ENCODE results near the gene THAP7.
"Not testable (repeated sequence)": the region's sequence is repeated elsewhere in the genome, so short reads cannot be mapped to it uniquely, and the experiment has no call there.

THAP7 gene, protein sequence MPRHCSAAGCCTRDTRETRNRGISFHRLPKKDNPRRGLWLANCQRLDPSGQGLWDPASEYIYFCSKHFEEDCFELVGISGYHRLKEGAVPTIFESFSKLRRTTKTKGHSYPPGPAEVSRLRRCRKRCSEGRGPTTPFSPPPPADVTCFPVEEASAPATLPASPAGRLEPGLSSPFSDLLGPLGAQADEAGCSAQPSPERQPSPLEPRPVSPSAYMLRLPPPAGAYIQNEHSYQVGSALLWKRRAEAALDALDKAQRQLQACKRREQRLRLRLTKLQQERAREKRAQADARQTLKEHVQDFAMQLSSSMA

GRCh38 chr22:21001601-21002325 lies at the start of gene THAP7:
TSS of gene THAP7 (minus strand) at chr22:21002118. CDS start at chr22:21001911, 207 bp downstream.
- peak within 1 kb of the TSS; percentile 96 for H3K27ac Mint-ChIP-seq

GRCh38 chr22:21051145-21051830 lies 49.4 kb upstream of the THAP7 start:
- Mint-ChIP-seq H3K9me3 (no peaks in the 10 kb centered on the region), H3K4me1 (peaks cover 24% of the 10 kb centered on the region), H3K36me3 (no peaks in the 10 kb centered on the region), H3K4me3 (no peak overlapping the region), H3K27ac (no peak overlapping the region), H3K27me3 (peaks cover 43% of the 10 kb centered on the region)
- CTCF ChIA-PET: no interaction called here
- no peak for DNase-seq

More at GRCh38 chr22:21001601-21002325, at the start of gene THAP7:
- H3K27me3 Mint-ChIP-seq: no peaks in the 10 kb centered on the region
- H3K9me3 Mint-ChIP-seq: no peaks in the 10 kb centered on the region
- H3K4me3 Mint-ChIP-seq: peak within 1 kb of the TSS; percentile 94
- peak; percentile 98 for DNase-seq
- H3K4me1 Mint-ChIP-seq: peaks cover 39% of the 10 kb centered on the region
- H3K36me3 Mint-ChIP-seq: peaks cover 10% of the 10 kb centered on the region
- CTCF ChIA-PET: interaction anchor here (1.0 to 2.8 kb wide), 2 partner anchors 15 to 20 kb away, joined by 4 to 8 read pairs; partner anchors contain the start of gene LZTR1

GRCh38 chr22:21048965-21049364 lies 47.0 kb upstream of the THAP7 start:
- H3K36me3 Mint-ChIP-seq, H3K4me3 Mint-ChIP-seq, H3K27ac Mint-ChIP-seq, CTCF ChIA-PET, H3K9me3 Mint-ChIP-seq, DNase-seq: not testable (repeated sequence)
- Mint-ChIP-seq H3K4me1 (peaks cover 28% of the 10 kb centered on the region), H3K27me3 (peaks cover 54% of the 10 kb centered on the region)

GRCh38 chr22:21048448-21048847 lies 46.5 kb upstream of the THAP7 start:
- H3K4me3 Mint-ChIP-seq, H3K27ac Mint-ChIP-seq, DNase-seq, H3K9me3 Mint-ChIP-seq, H3K36me3 Mint-ChIP-seq, CTCF ChIA-PET: not testable (repeated sequence)
- Mint-ChIP-seq H3K4me1 (peaks cover 33% of the 10 kb centered on the region), H3K27me3 (peaks cover 59% of the 10 kb centered on the region)

DNA sequence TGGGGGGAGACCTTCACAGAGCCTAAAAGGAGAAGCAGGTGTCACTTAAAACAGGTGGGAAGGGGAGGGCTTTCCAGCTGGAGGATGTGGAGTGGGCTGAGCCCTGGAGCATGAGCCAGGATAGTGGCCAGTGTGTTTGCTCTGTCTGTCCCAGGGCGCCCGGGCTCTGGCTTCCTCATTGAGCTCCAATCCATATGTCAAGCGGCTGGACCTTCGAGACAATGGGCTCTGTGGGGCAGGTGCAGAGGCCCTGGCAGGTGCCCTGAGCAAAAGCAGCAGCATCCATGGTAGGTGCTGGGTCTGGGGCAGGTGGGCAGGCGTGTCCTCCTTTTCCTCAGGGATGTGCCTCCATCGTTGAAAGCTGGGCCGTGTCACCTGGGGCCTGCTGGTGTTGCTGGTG lies 45.8 kb upstream of the THAP7 start:
- Mint-ChIP-seq H3K36me3 (no peaks in the 10 kb centered on the region), H3K4me3 (no peak overlapping the region), H3K9me3 (no peaks in the 10 kb centered on the region)

GRCh38 chr22:21047035-21047661 lies 45.2 kb upstream of the THAP7 start:
- Mint-ChIP-seq H3K9me3 (no peaks in the 10 kb centered on the region), H3K27me3 (peaks cover 67% of the 10 kb centered on the region), H3K4me1 (peaks cover 39% of the 10 kb centered on the region), H3K36me3 (no peaks in the 10 kb centered on the region), H3K4me3 (no peak overlapping the region), H3K27ac (no peak overlapping the region)
- CTCF ChIA-PET: no interaction called here
- peak; percentile 17 for DNase-seq

More for the DNA sequence above, 45.8 kb upstream of the THAP7 start:
- CTCF ChIA-PET: no interaction called here
- no peak for DNase-seq
- H3K4me1 Mint-ChIP-seq: peaks cover 39% of the 10 kb centered on the region
- H3K27me3 Mint-ChIP-seq: peaks cover 61% of the 10 kb centered on the region
- no peak overlapping the region for H3K27ac Mint-ChIP-seq

DNA sequence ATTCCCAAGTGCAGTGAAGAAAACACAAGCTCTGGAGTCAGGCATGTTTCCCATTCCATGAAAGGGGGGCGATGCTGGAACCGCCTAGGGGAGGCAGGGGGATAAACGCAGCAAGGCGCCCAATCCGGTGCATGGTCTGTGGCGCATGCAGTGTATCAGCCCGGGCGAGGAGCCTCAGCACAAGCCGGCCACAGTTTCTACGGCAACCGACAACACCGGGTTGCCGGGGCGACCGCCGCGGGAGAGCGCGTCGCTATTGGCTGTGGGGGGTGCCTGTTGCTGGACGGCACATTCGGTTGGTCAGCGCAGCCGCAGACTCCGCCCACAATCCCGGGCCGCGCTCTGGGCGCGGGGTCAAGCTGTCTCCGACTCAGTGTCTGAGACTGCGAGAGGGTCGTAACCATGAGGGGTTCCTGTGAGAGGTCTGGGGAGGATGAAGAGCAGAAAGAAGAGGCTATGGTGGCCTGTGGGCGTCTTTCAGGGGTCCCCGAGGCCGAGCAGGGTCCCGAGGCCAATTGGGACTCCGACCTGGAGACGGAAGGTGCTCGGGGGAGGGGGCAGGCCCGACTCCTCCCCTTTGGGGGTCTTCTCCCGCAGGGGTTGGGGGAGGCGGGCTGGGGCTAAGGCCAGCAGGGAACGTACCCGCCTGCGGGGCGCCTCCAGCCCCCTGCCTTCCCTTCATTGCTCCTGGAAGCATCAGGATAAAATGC lies 43.8 kb upstream of the THAP7 start, which contains the start of gene LRRC74B:
Gene LRRC74B (plus strand): TSS at position 362 of the 710 bp plus-strand sequence. CDS start 41 bp downstream, at position 403.
- Mint-ChIP-seq H3K27me3 (peaks cover 66% of the 10 kb centered on the region), H3K9me3 (no peaks in the 10 kb centered on the region), H3K4me1 (peaks cover 30% of the 10 kb centered on the region), H3K36me3 (no peaks in the 10 kb centered on the region), H3K27ac (peak within 1 kb of the TSS; percentile 55), H3K4me3 (peak within 1 kb of the TSS; percentile 21)
- CTCF ChIA-PET: interaction anchor here (0.6 to 1.9 kb wide), 3 partner anchors 25 to 649 kb away, joined by 3 to 4 read pairs (median 3); partner anchors contain the start of gene LZTR1
- peak; percentile 84 for DNase-seq

GRCh38 chr22:21044931-21045584 lies 43.1 kb upstream of the THAP7 start:
- no peak overlapping the region for H3K4me3 Mint-ChIP-seq
- H3K27me3 Mint-ChIP-seq: peaks cover 66% of the 10 kb centered on the region
- no peak overlapping the region for H3K27ac Mint-ChIP-seq
- H3K36me3 Mint-ChIP-seq: no peaks in the 10 kb centered on the region
- CTCF ChIA-PET: interaction anchor here (0.6 to 1.9 kb wide), 4 partner anchors 24 to 648 kb away, joined by 3 to 4 read pairs (median 3); partner anchors contain the start of genes LZTR1 and P2RX6
- H3K4me1 Mint-ChIP-seq: peaks cover 30% of the 10 kb centered on the region
- no peaks in the 10 kb centered on the region for H3K9me3 Mint-ChIP-seq
- peak; percentile 24 for DNase-seq

GRCh38 chr22:21043860-21044535 lies 42.1 kb upstream of the THAP7 start:
- Mint-ChIP-seq H3K27ac (no peak overlapping the region), H3K36me3 (no peaks in the 10 kb centered on the region), H3K4me3 (no peak overlapping the region), H3K27me3 (peaks cover 66% of the 10 kb centered on the region), H3K4me1 (peaks cover 30% of the 10 kb centered on the region), H3K9me3 (no peaks in the 10 kb centered on the region)
- DNase-seq: peak; percentile 11
- CTCF ChIA-PET: interaction anchor here (1.4 kb wide), 1 partner anchor 29 kb away, joined by 3 read pairs; the partner anchor contains the start of gene P2RX6

DNA sequence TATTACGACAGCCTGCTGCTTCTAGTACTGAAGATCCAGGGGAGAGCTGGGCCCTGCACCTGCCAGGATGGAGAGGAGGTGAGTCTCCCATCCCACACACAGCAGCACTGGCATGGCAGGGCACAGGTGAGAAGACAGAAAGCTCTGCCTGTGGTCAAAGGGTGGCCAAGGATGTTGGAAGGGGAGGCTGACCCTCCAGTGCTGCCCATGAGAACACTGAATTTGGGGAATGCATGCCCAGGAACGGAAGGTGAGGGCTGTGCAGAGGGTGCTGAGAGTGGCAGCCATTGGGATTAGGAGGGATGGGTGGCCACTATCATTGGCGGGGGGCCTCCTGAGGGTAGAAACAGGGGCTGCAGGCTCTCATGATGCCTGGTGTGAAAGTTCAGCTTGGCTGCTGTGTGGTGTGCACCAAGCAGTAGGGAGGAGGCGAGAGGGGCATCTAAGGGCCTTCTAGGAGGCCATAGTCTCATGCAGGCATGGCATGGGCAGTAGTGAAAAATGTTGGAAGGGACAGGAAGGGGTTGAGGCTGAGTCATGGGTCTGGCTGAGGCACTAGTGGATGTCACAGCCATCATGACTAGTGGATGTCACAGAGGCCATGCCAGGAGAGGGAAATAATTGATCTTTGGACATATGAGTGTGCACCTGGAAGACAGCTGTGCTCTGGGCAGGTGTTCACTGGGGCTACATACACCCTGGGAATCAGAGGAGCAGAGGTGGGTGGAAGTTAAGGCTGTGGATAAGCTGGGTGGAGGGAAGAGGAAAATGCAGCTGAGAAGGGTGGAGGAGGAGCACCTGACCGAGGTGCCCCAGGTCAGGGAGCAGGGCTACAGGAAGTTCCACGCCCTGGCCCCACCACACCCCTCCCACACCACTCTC lies 41.3 kb upstream of the THAP7 start:
- H3K27ac Mint-ChIP-seq: no peak overlapping the region
- peak; percentile 19 for DNase-seq
- H3K4me3 Mint-ChIP-seq: no peak overlapping the region
- CTCF ChIA-PET: interaction anchor here (1.0 kb wide), 1 partner anchor 22 kb away, joined by 3 read pairs; no protein-coding TSS in a partner anchor
- H3K4me1 Mint-ChIP-seq: peaks cover 30% of the 10 kb centered on the region
- H3K36me3 Mint-ChIP-seq: no peaks in the 10 kb centered on the region
- H3K27me3 Mint-ChIP-seq: peaks cover 64% of the 10 kb centered on the region
- no peaks in the 10 kb centered on the region for H3K9me3 Mint-ChIP-seq

DNA sequence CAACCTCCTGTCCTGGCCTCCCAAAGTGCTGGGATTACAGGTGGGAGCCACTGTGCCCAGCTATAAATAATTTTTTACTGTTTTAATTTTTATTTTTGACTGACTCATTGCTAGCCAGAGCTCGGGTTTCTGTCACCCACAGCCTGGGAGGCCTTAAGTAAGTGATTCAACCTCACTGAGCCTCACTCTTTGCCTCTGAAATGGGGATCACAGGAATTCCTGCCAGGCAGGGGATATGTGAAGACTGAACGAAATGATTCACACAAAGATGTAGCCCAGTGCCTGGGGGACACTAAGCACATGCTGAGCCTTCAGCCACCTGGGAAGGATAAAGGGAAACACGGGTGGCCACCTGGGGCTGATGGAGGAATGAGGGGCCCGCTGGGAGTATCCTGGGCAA lies 40.0 kb upstream of the THAP7 start:
- Mint-ChIP-seq H3K4me1 (peaks cover 30% of the 10 kb centered on the region), H3K36me3 (no peaks in the 10 kb centered on the region), H3K27ac (no peak overlapping the region), H3K4me3 (no peak overlapping the region), H3K9me3 (no peaks in the 10 kb centered on the region), H3K27me3 (peaks cover 63% of the 10 kb centered on the region)
- CTCF ChIA-PET: no interaction called here
- DNase-seq: peak; percentile 5

- H3K27me3 Mint-ChIP-seq: peaks cover 55% of the 10 kb centered on the region
Observed at GRCh38 chr22:21039158-21039557, 37.2 kb upstream of the THAP7 start.

More at GRCh38 chr22:21039158-21039557, 37.2 kb upstream of the THAP7 start:
- H3K4me1 Mint-ChIP-seq: peaks cover 14% of the 10 kb centered on the region
- not testable (repeated sequence) for H3K36me3 Mint-ChIP-seq, H3K4me3 Mint-ChIP-seq, H3K9me3 Mint-ChIP-seq, H3K27ac Mint-ChIP-seq
- CTCF ChIA-PET: interaction anchor here (1.0 kb wide), 1 partner anchor 17 kb away, joined by 3 read pairs; no protein-coding TSS in a partner anchor
- peak; percentile 5 for DNase-seq
